GM12878 (cell line): ENCODE results near the gene RHEB. TPM values are rescaled to one million over a fixed set of nuclear protein-coding genes. Genes with fewer than 3 reads are reported as not detected.

Experiments used
- ATAC-seq: fragments of 200-7000 bp; cut with Tn5 transposase; 3 replicates; pipeline ENCODE4 v1.9.1; 2020; ENCODE audit warnings: mild to moderate bottlenecking, moderate library complexity
- BruUV-seq: library from RNA; stranded (reverse); fragments of 400-500 nt; replicated peaks from 2 replicates; lab custom pipeline; 2021; lab: Mats Ljungman, UMichigan
- CTCF ChIA-PET: fragments of 300-600 bp; sonication (Branson Sonifier 250); formaldehyde crosslinking; extraction: SDS; loops from one replicate; lab custom pipeline; 2021; ENCODE audit warnings: inconsistent platforms; lab: Yijun Ruan, JAX
- POLR2A ChIA-PET: fragments of 350-600 bp; formaldehyde crosslinking; extraction: SDS; loops from one replicate; lab custom pipeline; 2021; ENCODE audit warnings: inconsistent platforms; lab: Charles Lee
- RAD21 ChIA-PET: fragments of 300-600 bp; sonication (Branson Sonifier 250); formaldehyde crosslinking; loops from one replicate; lab custom pipeline; 2023; ENCODE audit warnings: antibody characterized with exemption; ENCODE audit not compliant: unreplicated experiment; lab: Charles Lee
- SMC1A ChIA-PET: fragments of 300-600 bp; sonication (Branson Sonifier 250); formaldehyde crosslinking; loops from one replicate; lab custom pipeline; 2023; ENCODE audit not compliant: unreplicated experiment, uncharacterized antibody; lab: Charles Lee
- DNase-seq: peaks from one replicate; pipeline ENCODE4 v3.0.0-alpha.2; 2011; ENCODE audit warnings: low read depth, low spot score
- FAIRE-seq: peaks from 3 replicates; lab custom pipeline; 2011; peaks lifted over from hg19 to GRCh38; lab: Jason Lieb, UNC
- H2AFZ ChIP-seq: 2 replicates; pipeline ENCODE4 v1.6.0; 2011; ENCODE audit warnings: low read depth, low read length, control low read depth; ENCODE audit not compliant: control insufficient read depth
- H3K27ac ChIP-seq: 2 replicates; pipeline ENCODE4 v1.5.1; 2011; ENCODE audit warnings: control low read depth; ENCODE audit not compliant: control insufficient read depth, insufficient read depth
- H3K27me3 ChIP-seq, 2 experiments: replicated peaks in 1 of 2; 2 replicates each; pipeline versions ENCODE4 v1.6.0 to v1.6.1; 2011; ENCODE audit warnings: low read length in 1 of 2; ENCODE audit not compliant: control insufficient read depth in 2 of 2, insufficient read depth in 2 of 2
- H3K36me3 ChIP-seq, 2 experiments: 2 replicates each; pipeline ENCODE4 v1.5.1; 2011; ENCODE audit warnings: low read length in 1 of 2; ENCODE audit not compliant: control insufficient read depth in 2 of 2, insufficient read depth in 2 of 2
- H3K4me1 ChIP-seq: 2 replicates; pipeline ENCODE4 v1.6.1; 2011; ENCODE audit warnings: mild to moderate bottlenecking, low read length, moderate library complexity, mixed read lengths; ENCODE audit not compliant: control insufficient read depth, insufficient read depth
- H3K4me2 ChIP-seq: 2 replicates; pipeline ENCODE4 v1.6.0; 2011; ENCODE audit warnings: control low read depth; ENCODE audit not compliant: control insufficient read depth, insufficient read depth
- H3K4me3 ChIP-seq: fragments of 200-600 bp; sonication (generic); 2 replicates; pipeline ENCODE4 v1.5.1; 2016
- H3K79me2 ChIP-seq: 2 replicates; pipeline ENCODE4 v1.6.0; 2011; ENCODE audit warnings: low read length; ENCODE audit not compliant: control insufficient read depth, insufficient read depth
- H3K9ac ChIP-seq: 2 replicates; pipeline ENCODE4 v1.8.0; 2011; ENCODE audit warnings: low read length, control low read depth, mixed read lengths; ENCODE audit not compliant: control insufficient read depth, insufficient read depth
- H3K9me3 ChIP-seq: replicated peaks from 3 replicates; pipeline ENCODE4 v1.5.1; 2011; ENCODE audit warnings: mild to moderate bottlenecking, low read length; ENCODE audit not compliant: control insufficient read depth, insufficient read depth
- H4K20me1 ChIP-seq: 2 replicates; pipeline ENCODE4 v1.6.0; 2011; ENCODE audit not compliant: control insufficient read depth, insufficient read depth
- ATF7 ChIP-seq: fragments of 450-650 bp; IDR thresholded peaks from 2 replicates; pipeline ENCODE4 v1.6.1; 2016; ENCODE audit warnings: low read depth, mild to moderate bottlenecking
- CEBPB ChIP-seq, 2 experiments: fragments of 150-350 bp in 1 of 2; IDR thresholded peaks; 2 replicates each; pipeline ENCODE4 v1.6.1; 2012 to 2014; ENCODE audit warnings: low read depth in 2 of 2, low read length in 2 of 2, borderline replicate concordance in 1 of 2, inconsistent platforms in 1 of 2
- E2F4 ChIP-seq: IDR thresholded peaks from 2 replicates; pipeline ENCODE4 v1.6.1; 2012; ENCODE audit warnings: low read depth, low read length, improper control_type of control experiment
- HDAC6 ChIP-seq: fragments of 200-600 bp; sonication (generic); IDR thresholded peaks from one replicate; pipeline ENCODE4 v1.8.0; 2017; ENCODE audit warnings: antibody characterized with exemption; ENCODE audit not compliant: unreplicated experiment
- PAX8 ChIP-seq: fragments of 450-650 bp; IDR thresholded peaks from 2 replicates; pipeline ENCODE4 v1.6.1; 2017; ENCODE audit warnings: mild to moderate bottlenecking, moderate library complexity
- RAD51 ChIP-seq: fragments of 450-650 bp; IDR thresholded peaks from 2 replicates; pipeline ENCODE4 v1.6.1; 2016; ENCODE audit warnings: moderate library complexity, mild to moderate bottlenecking, inconsistent platforms
- RUNX3 ChIP-seq: IDR thresholded peaks from 2 replicates; pipeline ENCODE4 v1.6.1; 2012; ENCODE audit warnings: low read length, inconsistent platforms
- SUPT20H ChIP-seq: IDR thresholded peaks from 2 replicates; pipeline ENCODE4 v1.6.1; 2011; ENCODE audit warnings: low read depth, mild to moderate bottlenecking, low read length, moderate library complexity, borderline replicate concordance; ENCODE audit not compliant: control insufficient read depth
- TCF12 ChIP-seq: IDR thresholded peaks from 2 replicates; pipeline ENCODE4 v1.6.1; 2011; ENCODE audit warnings: low read depth, mild to moderate bottlenecking, low read length
- WGBS: methylation state at CpG from one replicate; pipeline ENCODE4 v1.1.6; 2016; ENCODE audit warnings: low lambda C conversion rate; ENCODE audit not compliant: insufficient replicate concordance, insufficient coverage; ENCODE audit errors: missing lambda C conversion rate; 5-methylcytosine and 5-hydroxymethylcytosine counted together
- in situ Hi-C: fragments of 300-500 bp; cut with MboI; formaldehyde crosslinking; loops from 9 replicates; pipeline ENCODE4 v1.14.3; 2018; ENCODE audit warnings: mixed read lengths
- intact Hi-C: fragments of 100-400 bp; cut with micrococcal nuclease; formaldehyde crosslinking; loops from one replicate; pipeline ENCODE4 v1.14.2; 2022; ENCODE audit not compliant: unreplicated experiment
- polyA plus RNA-seq, 11 experiments: library from polyadenylated mRNA; depleted of rRNA in 4 of 11; unstranded in 6 of 11; stranded (reverse) in 5 of 11; fragments of >200 nt; fragmentation: Nextera tagmentation in 4 of 11; fragmentation: Illumina TruSeq in 1 of 11; extraction: Ambion mirVana in 4 of 11; extraction: Trizol in 1 of 11; gene quantifications; 1 replicate in 1 of 11; 2 replicates in 10 of 11; pipeline versions ENCODE4 v1.2.1 to v1.2.3, GENCODE V29; 2011 to 2016; ENCODE audit warnings: inconsistent platforms in 2 of 11, missing spikeins in 2 of 11, low read depth in 1 of 11
- total RNA-seq, 4 experiments: library from RNA; depleted of rRNA in 3 of 4; stranded (reverse); fragments of >200 nt in 3 of 4; fragmentation: Illumina TruSeq in 1 of 4; extraction: Trizol in 1 of 4; gene quantifications; 2 replicates each; pipeline versions ENCODE4 v1.2.1 to v1.2.3, GENCODE V29; 2013 to 2021
- TF ChIP-seq, protein P1 (sequence below): IDR thresholded peaks from 2 replicates; pipeline ENCODE4 v1.6.1; 2012; ENCODE audit warnings: mild to moderate bottlenecking, low read depth, low read length
- TF ChIP-seq, protein P2 (sequence below): fragments of 450-650 bp; IDR thresholded peaks from 2 replicates; pipeline ENCODE4 v1.6.1; 2017; ENCODE audit warnings: low read depth, mild to moderate bottlenecking, moderate library complexity

Gene RHEB
- total and polyA plus RNA-seq, 10 of the 15 experiments (the other 5 are each of a cell fraction or from before 2014, with no cell fraction given) = 6.2 to 67.8 (median 38.0) TPM

GRCh38 chr7:151438864-151439601 is 80.7 kb downstream of the RHEB start:
- FAIRE-seq (no peak), DNase-seq (no peak), ATAC-seq (no peak)
- H4K20me1 ChIP-seq = no peaks in the 10 kb centered on the region
- no peak overlapping the region for H3K9ac ChIP-seq
- ChIA-PET POLR2A (no interaction called here), CTCF (interaction anchor here (1.2 to 1.4 kb wide), 2 partner anchors 20 to 195 kb away, joined by 3 to 4 read pairs; no protein-coding TSS in a partner anchor), RAD21 (no interaction called here), SMC1A (no interaction called here)
- no peaks in the 10 kb centered on the region for H3K4me1 ChIP-seq
- intact Hi-C loops (no loop called here), in situ Hi-C loops (no loop called here)
- no peak overlapping the region for H3K4me3 ChIP-seq
- H3K79me2 ChIP-seq = no peaks in the 10 kb centered on the region
- no peak overlapping the region for H3K27ac ChIP-seq
- 40% methylated on average over 17 of the region's 17 CpGs for WGBS
- no peak overlapping the region for H2AFZ ChIP-seq
- BruUV-seq = no TSS peak
- no peaks in the 10 kb centered on the region for H3K9me3 ChIP-seq
- no peak overlapping the region for H3K4me2 ChIP-seq
- TF ChIP-seq SUPT20H = no peak
- no peak for TF ChIP-seq CEBPB (IDR thresholded peaks at IDR 0.05; ENCODE audit: borderline replicate concordance in 1 of 2, low read depth in 2 of 2, low read length in 2 of 2)
- no peak for TF ChIP-seq E2F4
- TF ChIP-seq, protein P1, sequence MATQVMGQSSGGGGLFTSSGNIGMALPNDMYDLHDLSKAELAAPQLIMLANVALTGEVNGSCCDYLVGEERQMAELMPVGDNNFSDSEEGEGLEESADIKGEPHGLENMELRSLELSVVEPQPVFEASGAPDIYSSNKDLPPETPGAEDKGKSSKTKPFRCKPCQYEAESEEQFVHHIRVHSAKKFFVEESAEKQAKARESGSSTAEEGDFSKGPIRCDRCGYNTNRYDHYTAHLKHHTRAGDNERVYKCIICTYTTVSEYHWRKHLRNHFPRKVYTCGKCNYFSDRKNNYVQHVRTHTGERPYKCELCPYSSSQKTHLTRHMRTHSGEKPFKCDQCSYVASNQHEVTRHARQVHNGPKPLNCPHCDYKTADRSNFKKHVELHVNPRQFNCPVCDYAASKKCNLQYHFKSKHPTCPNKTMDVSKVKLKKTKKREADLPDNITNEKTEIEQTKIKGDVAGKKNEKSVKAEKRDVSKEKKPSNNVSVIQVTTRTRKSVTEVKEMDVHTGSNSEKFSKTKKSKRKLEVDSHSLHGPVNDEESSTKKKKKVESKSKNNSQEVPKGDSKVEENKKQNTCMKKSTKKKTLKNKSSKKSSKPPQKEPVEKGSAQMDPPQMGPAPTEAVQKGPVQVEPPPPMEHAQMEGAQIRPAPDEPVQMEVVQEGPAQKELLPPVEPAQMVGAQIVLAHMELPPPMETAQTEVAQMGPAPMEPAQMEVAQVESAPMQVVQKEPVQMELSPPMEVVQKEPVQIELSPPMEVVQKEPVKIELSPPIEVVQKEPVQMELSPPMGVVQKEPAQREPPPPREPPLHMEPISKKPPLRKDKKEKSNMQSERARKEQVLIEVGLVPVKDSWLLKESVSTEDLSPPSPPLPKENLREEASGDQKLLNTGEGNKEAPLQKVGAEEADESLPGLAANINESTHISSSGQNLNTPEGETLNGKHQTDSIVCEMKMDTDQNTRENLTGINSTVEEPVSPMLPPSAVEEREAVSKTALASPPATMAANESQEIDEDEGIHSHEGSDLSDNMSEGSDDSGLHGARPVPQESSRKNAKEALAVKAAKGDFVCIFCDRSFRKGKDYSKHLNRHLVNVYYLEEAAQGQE = no peak
- no peak for TF ChIP-seq PAX8
- no peak for TF ChIP-seq TCF12
- TF ChIP-seq, protein P2, sequence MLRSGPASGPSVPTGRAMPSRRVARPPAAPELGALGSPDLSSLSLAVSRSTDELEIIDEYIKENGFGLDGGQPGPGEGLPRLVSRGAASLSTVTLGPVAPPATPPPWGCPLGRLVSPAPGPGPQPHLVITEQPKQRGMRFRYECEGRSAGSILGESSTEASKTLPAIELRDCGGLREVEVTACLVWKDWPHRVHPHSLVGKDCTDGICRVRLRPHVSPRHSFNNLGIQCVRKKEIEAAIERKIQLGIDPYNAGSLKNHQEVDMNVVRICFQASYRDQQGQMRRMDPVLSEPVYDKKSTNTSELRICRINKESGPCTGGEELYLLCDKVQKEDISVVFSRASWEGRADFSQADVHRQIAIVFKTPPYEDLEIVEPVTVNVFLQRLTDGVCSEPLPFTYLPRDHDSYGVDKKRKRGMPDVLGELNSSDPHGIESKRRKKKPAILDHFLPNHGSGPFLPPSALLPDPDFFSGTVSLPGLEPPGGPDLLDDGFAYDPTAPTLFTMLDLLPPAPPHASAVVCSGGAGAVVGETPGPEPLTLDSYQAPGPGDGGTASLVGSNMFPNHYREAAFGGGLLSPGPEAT = no peak
- TF ChIP-seq ATF7 = no peak
- TF ChIP-seq HDAC6 = no peak
- no peak for TF ChIP-seq RUNX3
- no peak for TF ChIP-seq RAD51
- no peaks in the 10 kb centered on the region for H3K36me3 ChIP-seq
- peaks cover 0 to 2% of the 10 kb centered on the region in 2 experiments; a peak in 2 of 4 replicates for H3K27me3 ChIP-seq
